Type B pancreatic cell (in vitro differentiated cells): ENCODE measurements around the gene NR1H4. TPM values are rescaled to one million over a fixed set of nuclear protein-coding genes. Genes with fewer than 3 reads are reported as not detected.

ENCODE experiments used
- DNase-seq: peaks from one replicate; pipeline ENCODE4 v3.0.0; 2021; ENCODE audit warnings: mixed read lengths; ENCODE audit not compliant: unreplicated experiment; ENCODE audit errors: extremely low spot score
- H3K27ac Mint-ChIP-seq: 2 replicates; pipeline ENCODE4 v1.8.0; 2021; ENCODE audit warnings: mild to moderate bottlenecking, mixed read lengths
- H3K27me3 Mint-ChIP-seq: 2 replicates; pipeline ENCODE4 v1.8.0; 2021; ENCODE audit warnings: mixed read lengths
- H3K36me3 Mint-ChIP-seq: 2 replicates; pipeline ENCODE4 v1.8.0; 2021; ENCODE audit warnings: mixed read lengths
- H3K4me1 Mint-ChIP-seq: one replicate; pipeline ENCODE4 v1.8.0; 2021; ENCODE audit warnings: mixed read lengths; ENCODE audit not compliant: unreplicated experiment
- H3K4me3 Mint-ChIP-seq: 2 replicates; pipeline ENCODE4 v1.8.0; 2021; ENCODE audit warnings: mild to moderate bottlenecking, mixed read lengths
- H3K9me3 Mint-ChIP-seq: 2 replicates; pipeline ENCODE4 v1.8.0; 2021; ENCODE audit warnings: mixed read lengths
- total RNA-seq: library from RNA; stranded (reverse); gene quantifications from 2 replicates; pipeline ENCODE4 v1.2.1, GENCODE V29; 2021; ENCODE audit warnings: low replicate concordance
- TF ChIP-seq, protein P1 (sequence below): fragments of 200-600 bp; sonication (generic); conservative IDR thresholded peaks from 2 replicates; pipeline ENCODE4 v1.5.0; 2021; ENCODE audit warnings: antibody characterized with exemption, mild to moderate bottlenecking

The NR1H4 gene
- total RNA-seq, 1 donor from 2014 or later: 2.1 TPM

DNA sequence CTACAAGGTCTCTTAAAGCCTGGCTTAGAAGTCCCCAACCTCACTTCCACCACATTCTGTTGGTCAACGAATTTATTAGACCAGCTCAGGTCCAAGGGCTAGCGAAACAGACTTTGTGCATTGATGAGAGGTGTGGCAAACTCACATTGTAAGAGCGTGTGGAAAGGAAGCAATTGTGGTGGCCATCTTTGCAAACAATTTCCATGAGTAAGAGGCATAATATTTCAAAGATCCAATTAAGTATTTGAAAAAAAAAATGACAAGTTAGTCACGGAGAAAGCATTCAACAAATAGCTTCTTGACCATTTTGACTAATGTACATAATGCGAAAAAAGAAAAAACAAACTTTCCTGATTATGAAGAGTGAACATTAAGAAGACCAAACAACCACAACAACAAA lies 7.4 kb downstream of the NR1H4 start:
- Mint-ChIP-seq H3K27me3 (peaks cover 5% of the 10 kb centered on the region), H3K9me3 (no peaks in the 10 kb centered on the region), H3K27ac (no peak overlapping the region), H3K4me1 (peaks cover 4% of the 10 kb centered on the region), H3K4me3 (no peak overlapping the region), H3K36me3 (no peaks in the 10 kb centered on the region)
- no peak for DNase-seq
- TF ChIP-seq, protein P1, sequence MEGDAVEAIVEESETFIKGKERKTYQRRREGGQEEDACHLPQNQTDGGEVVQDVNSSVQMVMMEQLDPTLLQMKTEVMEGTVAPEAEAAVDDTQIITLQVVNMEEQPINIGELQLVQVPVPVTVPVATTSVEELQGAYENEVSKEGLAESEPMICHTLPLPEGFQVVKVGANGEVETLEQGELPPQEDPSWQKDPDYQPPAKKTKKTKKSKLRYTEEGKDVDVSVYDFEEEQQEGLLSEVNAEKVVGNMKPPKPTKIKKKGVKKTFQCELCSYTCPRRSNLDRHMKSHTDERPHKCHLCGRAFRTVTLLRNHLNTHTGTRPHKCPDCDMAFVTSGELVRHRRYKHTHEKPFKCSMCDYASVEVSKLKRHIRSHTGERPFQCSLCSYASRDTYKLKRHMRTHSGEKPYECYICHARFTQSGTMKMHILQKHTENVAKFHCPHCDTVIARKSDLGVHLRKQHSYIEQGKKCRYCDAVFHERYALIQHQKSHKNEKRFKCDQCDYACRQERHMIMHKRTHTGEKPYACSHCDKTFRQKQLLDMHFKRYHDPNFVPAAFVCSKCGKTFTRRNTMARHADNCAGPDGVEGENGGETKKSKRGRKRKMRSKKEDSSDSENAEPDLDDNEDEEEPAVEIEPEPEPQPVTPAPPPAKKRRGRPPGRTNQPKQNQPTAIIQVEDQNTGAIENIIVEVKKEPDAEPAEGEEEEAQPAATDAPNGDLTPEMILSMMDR: no peak

DNA sequence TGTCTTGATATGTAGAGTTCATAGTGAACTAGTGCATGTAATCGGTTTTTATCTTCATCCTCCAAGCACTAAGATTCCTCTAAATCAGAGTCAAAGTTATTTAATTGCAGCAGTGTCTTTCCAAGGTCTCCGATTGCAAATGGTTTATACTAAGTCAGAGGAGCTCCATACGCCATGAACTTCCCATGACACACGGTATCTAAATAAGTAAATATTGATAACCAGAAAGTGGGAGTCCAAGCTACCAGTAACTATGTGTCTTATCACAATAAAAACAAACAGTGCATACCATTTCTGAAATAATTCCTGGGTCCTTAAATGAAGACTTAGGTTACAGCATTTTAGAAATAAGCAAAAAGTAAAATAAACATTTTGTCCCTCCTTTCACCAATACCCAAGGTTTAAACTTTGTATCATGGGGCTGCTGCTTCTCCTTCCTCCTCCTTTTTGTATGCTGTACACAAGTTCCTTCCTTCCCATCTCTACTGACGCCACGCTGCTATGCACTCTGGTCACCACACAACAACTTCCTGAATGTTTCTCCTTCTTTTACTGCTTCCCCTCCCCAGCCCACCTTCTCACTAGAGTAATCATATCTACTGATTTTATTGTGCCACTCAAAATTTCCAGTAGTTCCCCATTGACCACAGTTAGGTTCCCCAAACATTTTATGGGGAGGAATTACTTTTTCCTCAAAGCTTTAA lies 10.7 kb downstream of the NR1H4 start:
- Mint-ChIP-seq H3K9me3 (no peaks in the 10 kb centered on the region), H3K4me3 (no peak overlapping the region), H3K4me1 (no peaks in the 10 kb centered on the region), H3K27ac (peak overlapping the region; percentile 18), H3K36me3 (no peaks in the 10 kb centered on the region), H3K27me3 (peaks cover 4% of the 10 kb centered on the region)
- TF ChIP-seq, protein P1: no peak
- no peak for DNase-seq

DNA sequence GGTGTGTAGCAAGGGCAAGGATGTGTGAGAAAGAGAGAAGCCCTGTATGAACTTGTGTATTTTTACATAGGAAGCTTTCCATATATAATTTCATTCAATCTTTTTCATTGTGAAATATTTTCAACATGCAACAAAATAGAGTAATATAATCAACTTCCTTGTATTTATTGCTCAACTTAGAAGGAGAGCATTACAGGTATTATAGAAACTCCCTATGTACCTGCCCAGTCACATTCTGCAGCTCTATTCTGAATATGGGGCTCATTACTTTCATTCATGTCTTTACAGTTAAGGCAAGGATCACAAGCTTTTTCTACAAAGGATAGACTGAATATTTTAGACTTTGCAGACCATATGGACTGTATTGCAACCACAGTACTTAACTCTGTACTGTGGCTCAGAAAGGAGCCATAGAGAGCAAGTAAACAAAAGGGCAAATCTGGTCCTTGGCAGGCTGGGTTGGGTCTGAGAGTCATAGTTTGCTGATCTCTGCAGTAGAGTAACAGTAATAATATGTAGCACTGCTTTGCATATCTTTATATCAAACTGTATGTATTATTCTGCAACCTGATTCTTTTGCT lies 11.3 kb downstream of the NR1H4 start:
- Mint-ChIP-seq H3K27me3 (peaks cover 4% of the 10 kb centered on the region), H3K36me3 (no peaks in the 10 kb centered on the region), H3K27ac (peak overlapping the region; percentile 18), H3K4me1 (no peaks in the 10 kb centered on the region), H3K4me3 (no peak overlapping the region), H3K9me3 (no peaks in the 10 kb centered on the region)
- DNase-seq: no peak
- TF ChIP-seq, protein P1: no peak

DNA sequence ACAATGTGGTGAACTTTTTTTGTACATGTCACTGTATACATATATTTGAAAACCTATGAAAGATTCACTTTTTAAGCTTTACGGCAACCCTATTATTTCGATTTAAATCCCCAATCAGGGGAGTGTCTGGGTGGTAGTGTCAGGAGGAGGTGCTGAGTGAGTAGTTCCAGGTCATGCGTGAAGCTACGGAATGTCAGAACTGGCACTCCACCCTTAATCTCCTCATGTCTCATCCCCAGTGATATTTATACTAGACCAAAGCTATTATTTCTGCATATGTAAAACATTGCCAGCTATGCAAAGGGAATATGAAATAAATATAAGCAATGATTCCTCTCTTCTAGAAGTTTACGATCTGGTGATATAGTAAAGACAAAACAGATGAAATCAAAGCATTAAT lies 12.3 kb downstream of the NR1H4 start:
- H3K4me1 Mint-ChIP-seq: no peaks in the 10 kb centered on the region
- TF ChIP-seq, protein P1: no peak
- H3K4me3 Mint-ChIP-seq: no peak overlapping the region

DNA sequence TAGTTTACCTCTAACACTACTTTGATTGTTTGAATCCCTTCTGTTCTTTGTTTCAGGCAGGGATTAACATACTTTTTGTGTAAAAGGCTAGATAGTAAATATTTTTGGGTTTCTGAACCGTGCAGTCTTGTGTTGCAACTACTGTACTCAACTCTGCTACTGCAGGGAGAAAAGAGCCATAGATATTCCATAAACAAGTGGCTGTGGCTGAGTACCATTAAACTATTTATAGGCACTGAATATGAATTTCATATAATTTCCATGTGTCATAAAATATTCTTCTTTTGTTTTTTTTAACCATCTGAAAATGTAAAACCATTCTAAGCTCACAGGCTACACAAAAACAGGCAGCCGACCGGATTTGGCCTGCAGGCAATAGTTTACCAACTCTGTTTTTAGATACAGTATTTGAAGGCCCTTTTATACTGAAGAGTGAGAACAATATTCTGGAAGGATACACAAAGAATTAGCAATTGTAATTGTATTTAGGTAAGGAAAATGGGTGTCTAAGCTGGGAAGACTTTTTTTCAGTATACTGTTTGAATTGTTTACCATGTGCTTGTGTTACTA lies 15.7 kb downstream of the NR1H4 start:
- Mint-ChIP-seq H3K27ac (no peak overlapping the region), H3K4me3 (no peak overlapping the region), H3K27me3 (peaks cover 4% of the 10 kb centered on the region), H3K4me1 (no peaks in the 10 kb centered on the region), H3K9me3 (no peaks in the 10 kb centered on the region), H3K36me3 (no peaks in the 10 kb centered on the region)
- TF ChIP-seq, protein P1: no peak
- no peak for DNase-seq

More for the DNA sequence above, 12.3 kb downstream of the NR1H4 start:
- Mint-ChIP-seq H3K27me3 (peaks cover 4% of the 10 kb centered on the region), H3K9me3 (no peaks in the 10 kb centered on the region), H3K27ac (no peak overlapping the region), H3K36me3 (no peaks in the 10 kb centered on the region)
- DNase-seq: no peak
